Trophoblast cell (in vitro differentiated cells and primary cell): ENCODE data around the gene MBP.

Experiments
- DNase-seq, 2 donors: peaks; one replicate each; pipeline ENCODE4 v3.0.0-alpha.2; 2016
- H2AFZ ChIP-seq: 2 replicates; pipeline ENCODE4 v1.6.1; 2013; ENCODE audit warnings: low read length, moderate library complexity, mild to moderate bottlenecking; ENCODE audit not compliant: insufficient read depth, poor library complexity
- H2AK5ac ChIP-seq: 2 replicates; pipeline ENCODE4 v1.6.1; 2013; ENCODE audit warnings: mild to moderate bottlenecking, low read length
- H2BK120ac ChIP-seq: 2 replicates; pipeline ENCODE4 v1.6.1; 2013; ENCODE audit warnings: low read length, mild to moderate bottlenecking, moderate library complexity; ENCODE audit not compliant: insufficient read depth, poor library complexity
- H2BK12ac ChIP-seq: 2 replicates; pipeline ENCODE4 v1.6.1; 2013; ENCODE audit warnings: mild to moderate bottlenecking, low read length, moderate library complexity
- H2BK5ac ChIP-seq: 2 replicates; pipeline ENCODE4 v1.6.1; 2013; ENCODE audit warnings: low read length, low read depth, moderate library complexity, mild to moderate bottlenecking; ENCODE audit not compliant: poor library complexity
- H3K14ac ChIP-seq: 2 replicates; pipeline ENCODE4 v1.6.1; 2013; ENCODE audit warnings: mild to moderate bottlenecking, low read length
- H3K18ac ChIP-seq: 2 replicates; pipeline ENCODE4 v1.6.1; 2013; ENCODE audit warnings: mild to moderate bottlenecking, low read length
- H3K23ac ChIP-seq: 2 replicates; pipeline ENCODE4 v1.6.1; 2013; ENCODE audit warnings: low read length
- H3K27ac ChIP-seq: 2 replicates; pipeline ENCODE4 v1.5.1; 2013; ENCODE audit warnings: low read depth, mild to moderate bottlenecking, inconsistent platforms, low read length, moderate library complexity
- H3K27me3 ChIP-seq: 2 replicates; pipeline ENCODE4 v1.6.1; 2013; ENCODE audit warnings: inconsistent platforms, mild to moderate bottlenecking, low read length, moderate library complexity; ENCODE audit not compliant: insufficient read depth
- H3K36me3 ChIP-seq, 2 experiments: 1 replicate in 1 of 2; 2 replicates in 1 of 2; pipeline ENCODE4 v1.6.1; 2013; ENCODE audit warnings: low read length in 2 of 2, mild to moderate bottlenecking in 2 of 2, moderate library complexity in 1 of 2; ENCODE audit not compliant: insufficient read depth in 2 of 2, control insufficient read depth in 1 of 2
- H3K4ac ChIP-seq: 2 replicates; pipeline ENCODE4 v1.6.1; 2013; ENCODE audit warnings: low read depth, mild to moderate bottlenecking, low read length, moderate library complexity
- H3K4me1 ChIP-seq, 2 experiments: 1 replicate in 1 of 2; 2 replicates in 1 of 2; pipeline ENCODE4 v1.6.1; 2013; ENCODE audit warnings: low read length in 2 of 2, mild to moderate bottlenecking in 2 of 2, moderate library complexity in 1 of 2; ENCODE audit not compliant: insufficient read depth in 2 of 2, control insufficient read depth in 1 of 2
- H3K4me2 ChIP-seq: 2 replicates; pipeline ENCODE4 v1.6.1; 2013; ENCODE audit warnings: inconsistent platforms, mild to moderate bottlenecking, low read length, moderate library complexity
- H3K4me3 ChIP-seq: 2 replicates; pipeline ENCODE4 v1.5.1; 2013; ENCODE audit warnings: mild to moderate bottlenecking, low read depth, low read length, inconsistent platforms
- H3K79me1 ChIP-seq: one replicate; pipeline ENCODE4 v1.6.1; 2013; ENCODE audit warnings: low read length
- H3K79me2 ChIP-seq: 2 replicates; pipeline ENCODE4 v1.6.1; 2013; ENCODE audit warnings: low read length, mild to moderate bottlenecking; ENCODE audit not compliant: control insufficient read depth, insufficient read depth, poor library complexity
- H3K9ac ChIP-seq: 2 replicates; pipeline ENCODE4 v1.6.1; 2013; ENCODE audit warnings: mild to moderate bottlenecking, low read length
- H3K9me3 ChIP-seq: 2 replicates; pipeline ENCODE4 v1.6.1; 2013; ENCODE audit warnings: low read depth, mild to moderate bottlenecking, control low read depth, inconsistent platforms, low read length; ENCODE audit not compliant: insufficient read depth
- H4K12ac ChIP-seq: 2 replicates; pipeline ENCODE4 v1.6.1; 2013; ENCODE audit warnings: low read depth, mild to moderate bottlenecking, low read length, moderate library complexity
- H4K8ac ChIP-seq: 2 replicates; pipeline ENCODE4 v1.6.1; 2013; ENCODE audit warnings: low read depth, mild to moderate bottlenecking, low read length, moderate library complexity
- H4K91ac ChIP-seq: one replicate; pipeline ENCODE4 v1.6.1; 2013; ENCODE audit warnings: low read depth, mild to moderate bottlenecking, low read length, moderate library complexity
- WGBS: extraction: QIAGEN DNeasy Blood & Tissue Kit; methylation state at CpG from one replicate; pipeline ENCODE4 v1.1.7; 2013; ENCODE audit warnings: missing lambda C conversion rate; ENCODE audit not compliant: insufficient read length, insufficient coverage; ENCODE audit errors: extremely low coverage; 5-methylcytosine and 5-hydroxymethylcytosine counted together

Gene MBP

GRCh38 chr18:77133051-77133834, 660 bp upstream of the MBP start:
- Histone ChIP-seq H3K4ac (no peak overlapping the region), H4K12ac (peak overlapping the region; percentile 48), H3K9me3 (no peaks in the 10 kb centered on the region), H3K79me1 (peaks cover 19% of the 10 kb centered on the region), H3K18ac (no peak overlapping the region), H3K36me3 (no peaks in the 10 kb centered on the region), H3K4me2 (peak overlapping the region; percentile 97), H2BK12ac (no peak overlapping the region), H3K23ac (no peak overlapping the region), H3K27me3 (peaks cover 3% of the 10 kb centered on the region), H3K9ac (peak overlapping the region; percentile 8), H2BK5ac (no peak overlapping the region), H3K79me2 (peaks cover 9% of the 10 kb centered on the region), H4K8ac (peak overlapping the region; percentile 24), H2AK5ac (no peak overlapping the region), H2AFZ (peak overlapping the region; percentile 24), H3K4me1 (peaks cover 8 to 20% of the 10 kb centered on the region in 2 experiments), H3K4me3 (peak overlapping the region; percentile 78), H3K27ac (no peak overlapping the region), H3K14ac (no peak overlapping the region), H2BK120ac (peak overlapping the region; percentile 10), H4K91ac (peak overlapping the region; percentile 46)
- no CpG with 5 or more reads among the region's 44 CpGs for WGBS
- peak in 1 of 2 donors; percentile 37 for DNase-seq

- peak overlapping the region; percentile 78 for H2AFZ ChIP-seq
- H3K27ac ChIP-seq: no peak overlapping the region
- H3K4me2 ChIP-seq: peak overlapping the region; percentile 97
- peak overlapping the region; percentile 78 for H3K4me3 ChIP-seq
- H2BK5ac ChIP-seq: peak overlapping the region; percentile 41
- H3K79me1 ChIP-seq: peaks cover 19% of the 10 kb centered on the region
- H2BK12ac ChIP-seq: no peak overlapping the region
- H2AK5ac ChIP-seq: no peak overlapping the region
- DNase-seq: peak in 1 of 2 donors; percentile 62
- peak overlapping the region; percentile 80 for H4K91ac ChIP-seq
- H3K9ac ChIP-seq: peak overlapping the region; percentile 76
- H4K12ac ChIP-seq: peak overlapping the region; percentile 87
- no peaks in the 10 kb centered on the region for H3K9me3 ChIP-seq
- H4K8ac ChIP-seq: peak overlapping the region; percentile 66
- no peak overlapping the region for H3K23ac ChIP-seq
- H3K14ac ChIP-seq: peak overlapping the region; percentile 80
- H3K18ac ChIP-seq: peak overlapping the region; percentile 90
- peak overlapping the region; percentile 44 for H3K4ac ChIP-seq
- no CpG with 5 or more reads among the region's 76 CpGs for WGBS
- peaks cover 9 to 24% of the 10 kb centered on the region in 2 experiments for H3K4me1 ChIP-seq
- no peaks in the 10 kb centered on the region for H3K36me3 ChIP-seq
- peaks cover 9% of the 10 kb centered on the region for H3K79me2 ChIP-seq
- peaks cover 3% of the 10 kb centered on the region for H3K27me3 ChIP-seq
- peak overlapping the region; percentile 56 for H2BK120ac ChIP-seq
Measured at GRCh38 chr18:77131652-77132368, 773 bp downstream of the MBP start.

DNA sequence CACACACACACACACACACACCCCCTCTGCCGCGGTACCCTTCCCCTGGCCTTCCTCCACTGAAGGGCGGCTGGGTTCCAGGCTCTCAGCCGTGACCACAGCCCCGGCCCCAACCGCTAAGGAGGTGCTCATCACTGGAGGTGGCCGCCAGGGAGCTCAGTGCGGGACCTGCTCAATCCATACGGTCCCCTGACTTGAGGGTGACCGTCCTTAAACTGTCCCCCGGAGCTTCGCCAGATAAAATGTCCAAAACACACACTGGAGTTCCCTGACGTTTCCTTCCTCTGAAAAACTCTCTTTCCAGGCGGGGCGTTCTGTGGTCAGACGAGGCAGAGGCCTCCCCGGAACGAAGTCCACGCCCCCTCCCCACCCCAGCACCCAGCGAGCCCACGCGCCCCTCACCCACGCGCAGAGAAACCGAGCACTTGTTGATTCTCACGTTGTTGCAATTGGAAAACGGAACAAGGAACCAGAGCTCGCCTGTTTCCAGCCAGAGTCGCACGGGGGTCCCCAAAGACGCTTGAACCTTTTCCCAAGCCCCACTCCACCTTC, 1.4 kb downstream of the MBP start:
- H3K4me2 ChIP-seq: peak overlapping the region; percentile 97
- H3K9ac ChIP-seq: peak overlapping the region; percentile 31
- H2AFZ ChIP-seq: peak overlapping the region; percentile 78
- peak in 1 of 2 donors; percentile 33 for DNase-seq
- H2AK5ac ChIP-seq: peak overlapping the region; percentile 68
- H3K4ac ChIP-seq: peak overlapping the region; percentile 78
- H3K14ac ChIP-seq: peak overlapping the region; percentile 80
- H3K27ac ChIP-seq: no peak overlapping the region
- H3K79me2 ChIP-seq: peaks cover 9% of the 10 kb centered on the region
- no CpG with 5 or more reads among the region's 31 CpGs for WGBS
- H3K79me1 ChIP-seq: peaks cover 19% of the 10 kb centered on the region
- peak overlapping the region; percentile 71 for H4K8ac ChIP-seq
- H3K4me3 ChIP-seq: peak overlapping the region; percentile 78
- peak overlapping the region; percentile 56 for H2BK120ac ChIP-seq
- H3K36me3 ChIP-seq: no peaks in the 10 kb centered on the region
- H2BK12ac ChIP-seq: no peak overlapping the region
- H3K27me3 ChIP-seq: peaks cover 3% of the 10 kb centered on the region
- H4K91ac ChIP-seq: peak overlapping the region; percentile 66
- H3K4me1 ChIP-seq: peaks cover 9 to 24% of the 10 kb centered on the region in 2 experiments
- H2BK5ac ChIP-seq: no peak overlapping the region
- peak overlapping the region; percentile 90 for H3K18ac ChIP-seq
- H4K12ac ChIP-seq: peak overlapping the region; percentile 59
- H3K23ac ChIP-seq: no peak overlapping the region
- H3K9me3 ChIP-seq: no peaks in the 10 kb centered on the region

DNA sequence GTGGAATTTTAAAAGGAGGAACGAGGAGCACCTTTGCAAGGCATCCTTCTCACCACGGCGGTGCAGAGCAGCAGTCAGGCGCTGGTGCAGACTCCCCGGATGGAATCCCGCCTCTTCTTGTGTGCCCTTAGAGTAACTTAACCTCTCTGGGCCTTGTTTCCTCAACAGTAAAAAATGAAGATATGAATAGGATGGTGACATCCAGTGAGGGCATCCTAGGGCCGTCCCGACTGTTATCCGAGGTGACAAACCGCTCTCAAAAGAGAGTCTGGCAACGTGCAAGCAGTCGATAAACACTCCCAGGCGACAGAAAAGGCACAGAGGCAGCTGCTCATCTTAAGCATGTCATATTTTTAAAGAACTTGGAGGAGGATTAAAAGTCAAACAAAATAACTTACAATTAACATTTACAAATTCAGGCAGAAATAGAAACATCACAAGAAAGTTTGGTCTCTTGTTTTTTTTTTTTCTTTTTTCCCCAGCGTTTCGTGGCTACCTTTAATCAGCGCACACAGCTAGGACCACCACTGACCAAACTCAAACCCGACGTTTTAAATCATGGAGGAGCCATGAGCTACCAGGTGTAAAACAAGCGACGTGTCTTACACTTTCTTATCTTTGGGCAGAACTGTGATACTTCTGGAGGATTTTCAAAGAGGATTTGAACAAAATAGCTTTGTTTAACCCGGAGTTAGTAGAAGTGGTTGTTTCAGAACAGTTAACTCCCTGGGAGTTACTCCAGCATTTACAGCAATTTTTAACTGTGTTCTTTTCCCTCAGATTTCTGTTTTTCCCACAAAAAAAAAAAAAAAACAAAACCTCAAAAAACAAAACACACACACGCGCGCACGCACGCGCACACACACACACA, 2.1 kb downstream of the MBP start:
- no peak overlapping the region for H4K12ac ChIP-seq
- no peak overlapping the region for H3K18ac ChIP-seq
- H3K4me3 ChIP-seq: peak overlapping the region; percentile 45
- H3K4ac ChIP-seq: peak overlapping the region; percentile 78
- no peak overlapping the region for H4K8ac ChIP-seq
- H3K4me2 ChIP-seq: peak overlapping the region; percentile 97
- H3K9me3 ChIP-seq: no peaks in the 10 kb centered on the region
- no peaks in the 10 kb centered on the region for H3K36me3 ChIP-seq
- no peak overlapping the region for H3K9ac ChIP-seq
- no peak overlapping the region for H2BK120ac ChIP-seq
- DNase-seq: no peak
- peak overlapping the region; percentile 45 for H2AFZ ChIP-seq
- no peak overlapping the region for H3K23ac ChIP-seq
- no peak overlapping the region for H3K14ac ChIP-seq
- no peak overlapping the region for H4K91ac ChIP-seq
- H3K79me2 ChIP-seq: peaks cover 9% of the 10 kb centered on the region
- H2BK12ac ChIP-seq: no peak overlapping the region
- peaks cover 3% of the 10 kb centered on the region for H3K27me3 ChIP-seq
- no peak overlapping the region for H3K27ac ChIP-seq
- H2AK5ac ChIP-seq: no peak overlapping the region
- WGBS: no CpG with 5 or more reads among the region's 27 CpGs
- no peak overlapping the region for H2BK5ac ChIP-seq
- H3K79me1 ChIP-seq: peaks cover 19% of the 10 kb centered on the region
- peaks cover 9 to 24% of the 10 kb centered on the region in 2 experiments for H3K4me1 ChIP-seq
